Caco-2 (cell line): ENCODE data around the gene SPATA16. TPM values are rescaled to one million over a fixed set of nuclear protein-coding genes. Genes with fewer than 3 reads are reported as not detected.

ENCODE experiments used
- BruUV-seq: library from RNA; stranded (reverse); fragments of 400-500 nt; replicated peaks from 2 replicates; lab custom pipeline; 2021; lab: Mats Ljungman, UMichigan
- CTCF ChIA-PET: fragments of 300-600 bp; sonication (Branson Sonifier 250); formaldehyde crosslinking; loops from one replicate; lab custom pipeline; 2022; ENCODE audit warnings: antibody characterized with exemption; lab: Charles Lee
- POLR2A ChIA-PET: fragments of 300-600 bp; sonication (Branson Sonifier 250); formaldehyde crosslinking; loops from one replicate; lab custom pipeline; 2022; ENCODE audit warnings: antibody characterized with exemption; lab: Charles Lee
- DNase-seq, 2 experiments: peaks; one replicate each; pipeline versions ENCODE4 v3.0.0 to v3.0.0-alpha.2; 2020 to 2022
- H3K27me3 ChIP-seq: replicated peaks from 2 replicates; pipeline ENCODE4 v1.6.0; 2011; ENCODE audit warnings: low read length; ENCODE audit not compliant: control insufficient read depth, insufficient read depth
- H3K36me3 ChIP-seq: 2 replicates; pipeline ENCODE4 v1.5.1; 2011; ENCODE audit warnings: low read length; ENCODE audit not compliant: control insufficient read depth, insufficient read depth
- H3K4me1 ChIP-seq: fragments of 250-450 bp; sonication (Bioruptor Pico); 2 replicates; pipeline ENCODE4 v1.5.1; 2020; ENCODE audit warnings: mild to moderate bottlenecking
- H3K4me3 ChIP-seq: 2 replicates; pipeline ENCODE4 v1.5.1; 2011; ENCODE audit warnings: low read depth, mild to moderate bottlenecking, control low read depth, low read length
- H3K9me3 ChIP-seq: fragments of 250-450 bp; sonication (Bioruptor Pico); 2 replicates; pipeline ENCODE4 v1.5.1; 2020; ENCODE audit warnings: mild to moderate bottlenecking, moderate library complexity
- H3K27ac Mint-ChIP-seq: one replicate; pipeline ENCODE4 v1.8.0; 2022; ENCODE audit warnings: mixed read lengths; ENCODE audit not compliant: unreplicated experiment
- H3K27me3 Mint-ChIP-seq: one replicate; pipeline ENCODE4 v1.8.0; 2022; ENCODE audit warnings: mixed read lengths; ENCODE audit not compliant: insufficient read depth, unreplicated experiment
- H3K36me3 Mint-ChIP-seq: one replicate; pipeline ENCODE4 v1.8.0; 2022; ENCODE audit warnings: mild to moderate bottlenecking, mixed read lengths; ENCODE audit not compliant: insufficient read depth, unreplicated experiment
- H3K4me1 Mint-ChIP-seq: one replicate; pipeline ENCODE4 v1.8.0; 2022; ENCODE audit warnings: low read depth, mixed read lengths; ENCODE audit not compliant: unreplicated experiment
- H3K4me3 Mint-ChIP-seq: one replicate; pipeline ENCODE4 v1.8.0; 2022; ENCODE audit warnings: mild to moderate bottlenecking, moderate library complexity, mixed read lengths; ENCODE audit not compliant: unreplicated experiment
- H3K9me3 Mint-ChIP-seq: one replicate; pipeline ENCODE4 v1.8.0; 2022; ENCODE audit warnings: mixed read lengths; ENCODE audit not compliant: unreplicated experiment
- intact Hi-C: fragments of 100-400 bp; cut with micrococcal nuclease; formaldehyde crosslinking; loops from one replicate; pipeline ENCODE4 v1.10.0; 2022; ENCODE audit not compliant: unreplicated experiment
- total RNA-seq: library from RNA; stranded (reverse); gene quantifications from 2 replicates; pipeline ENCODE4 v1.2.3, GENCODE V29; 2022
- TF ChIP-seq, protein P1 (sequence below), 2 experiments: fragments of 200-600 bp in 1 of 2; IDR thresholded peaks; 1 replicate in 1 of 2; 2 replicates in 1 of 2; pipeline versions ENCODE4 v1.5.1 to v1.8.0; 2011 to 2022; ENCODE audit warnings: antibody characterized with exemption in 1 of 2, control low read depth in 1 of 2, inconsistent platforms in 1 of 2, low read depth in 1 of 2, low read length in 1 of 2, mild to moderate bottlenecking in 1 of 2, moderate library complexity in 1 of 2; ENCODE audit not compliant: insufficient read depth in 1 of 2, severe bottlenecking in 1 of 2, unreplicated experiment in 1 of 2

The SPATA16 gene
- total RNA-seq, 1 experiment from 2014 or later = not detected

DNA sequence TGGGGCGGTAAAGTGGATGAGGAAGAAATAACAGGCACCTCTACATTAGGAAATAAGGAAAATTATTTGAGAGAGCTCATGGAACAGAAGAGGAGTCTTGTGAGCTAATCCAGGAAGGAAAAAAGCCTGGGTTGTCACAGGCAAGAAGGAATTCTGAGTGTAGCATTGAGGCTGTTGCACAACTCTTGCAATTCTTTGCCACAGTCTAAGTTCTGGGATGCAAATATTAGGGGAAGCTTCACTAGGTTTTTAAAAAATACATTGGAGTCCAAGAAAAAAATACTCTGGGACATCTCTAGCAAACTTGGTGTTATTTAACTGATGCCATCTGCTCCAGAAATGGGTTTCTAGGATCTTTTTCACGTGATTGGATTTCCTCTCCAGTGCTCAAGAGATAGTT, 122.3 kb downstream of the SPATA16 start:
- Mint-ChIP-seq H3K27ac (no peak overlapping the region), H3K9me3 (no peaks in the 10 kb centered on the region), H3K36me3 (no peaks in the 10 kb centered on the region), H3K4me3 (no peak overlapping the region), H3K27me3 (peaks cover 5% of the 10 kb centered on the region), H3K4me1 (no peaks in the 10 kb centered on the region)
- intact Hi-C loops = no loop called here
- H3K4me3 ChIP-seq = no peak overlapping the region
- TF ChIP-seq, protein P1, sequence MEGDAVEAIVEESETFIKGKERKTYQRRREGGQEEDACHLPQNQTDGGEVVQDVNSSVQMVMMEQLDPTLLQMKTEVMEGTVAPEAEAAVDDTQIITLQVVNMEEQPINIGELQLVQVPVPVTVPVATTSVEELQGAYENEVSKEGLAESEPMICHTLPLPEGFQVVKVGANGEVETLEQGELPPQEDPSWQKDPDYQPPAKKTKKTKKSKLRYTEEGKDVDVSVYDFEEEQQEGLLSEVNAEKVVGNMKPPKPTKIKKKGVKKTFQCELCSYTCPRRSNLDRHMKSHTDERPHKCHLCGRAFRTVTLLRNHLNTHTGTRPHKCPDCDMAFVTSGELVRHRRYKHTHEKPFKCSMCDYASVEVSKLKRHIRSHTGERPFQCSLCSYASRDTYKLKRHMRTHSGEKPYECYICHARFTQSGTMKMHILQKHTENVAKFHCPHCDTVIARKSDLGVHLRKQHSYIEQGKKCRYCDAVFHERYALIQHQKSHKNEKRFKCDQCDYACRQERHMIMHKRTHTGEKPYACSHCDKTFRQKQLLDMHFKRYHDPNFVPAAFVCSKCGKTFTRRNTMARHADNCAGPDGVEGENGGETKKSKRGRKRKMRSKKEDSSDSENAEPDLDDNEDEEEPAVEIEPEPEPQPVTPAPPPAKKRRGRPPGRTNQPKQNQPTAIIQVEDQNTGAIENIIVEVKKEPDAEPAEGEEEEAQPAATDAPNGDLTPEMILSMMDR (IDR thresholded peaks at IDR 0.05; ENCODE audit: insufficient read depth in 1 of 2, low read depth in 1 of 2, low read length in 1 of 2, severe bottlenecking in 1 of 2, unreplicated experiment in 1 of 2) = no peak
- H3K36me3 ChIP-seq = no peaks in the 10 kb centered on the region
- no peaks in the 10 kb centered on the region for H3K4me1 ChIP-seq
- ChIA-PET CTCF (no interaction called here), POLR2A (interaction anchor here (0.5 kb wide), 1 partner anchor 241 kb away, joined by 5 read pairs; no protein-coding TSS in a partner anchor)
- no peak for DNase-seq
- H3K27me3 ChIP-seq = no peaks in the 10 kb centered on the region
- BruUV-seq = no TSS peak
- no peaks in the 10 kb centered on the region for H3K9me3 ChIP-seq

DNA sequence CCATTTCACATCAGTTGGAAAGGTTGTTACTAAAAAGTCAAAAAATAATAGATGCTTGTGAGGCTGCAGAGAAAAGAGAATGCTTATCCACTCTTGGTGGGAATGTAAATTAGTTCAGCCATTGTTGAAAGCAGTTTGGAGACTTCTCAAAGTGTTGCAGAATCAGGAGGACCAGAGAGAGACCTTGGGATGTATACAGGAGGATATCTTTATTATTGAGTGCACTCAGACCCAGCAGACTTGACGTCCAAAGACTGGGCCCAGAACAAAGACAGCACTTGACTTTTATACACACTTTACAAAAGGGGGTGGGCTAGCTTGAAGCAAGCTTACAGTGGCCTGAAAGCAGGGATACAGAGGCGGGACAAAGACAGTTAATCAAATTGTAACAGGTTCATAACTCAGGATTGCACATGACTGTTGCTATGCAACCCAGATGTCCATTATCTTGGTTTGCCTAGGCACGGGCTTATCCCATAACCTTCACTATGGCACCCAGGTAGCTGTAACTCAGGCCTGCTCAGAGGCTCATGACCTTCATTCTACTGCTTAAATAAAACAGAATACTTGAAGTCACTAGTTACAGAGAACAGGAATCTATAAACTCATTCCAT, 127.7 kb downstream of the SPATA16 start:
- Histone ChIP-seq H3K36me3 (no peaks in the 10 kb centered on the region), H3K27me3 (no peaks in the 10 kb centered on the region), H3K4me1 (no peaks in the 10 kb centered on the region), H3K4me3 (no peak overlapping the region), H3K9me3 (no peaks in the 10 kb centered on the region)
- DNase-seq = no peak
- ChIA-PET POLR2A (no interaction called here), CTCF (no interaction called here)
- H3K4me1 Mint-ChIP-seq = no peaks in the 10 kb centered on the region
- no TSS peak for BruUV-seq
- intact Hi-C loops = no loop called here
- H3K9me3 Mint-ChIP-seq = no peaks in the 10 kb centered on the region
- no peak overlapping the region for H3K27ac Mint-ChIP-seq
- H3K4me3 Mint-ChIP-seq = no peak overlapping the region
- no peaks in the 10 kb centered on the region for H3K36me3 Mint-ChIP-seq
- H3K27me3 Mint-ChIP-seq = peaks cover 3% of the 10 kb centered on the region
- TF ChIP-seq, protein P1 (IDR thresholded peaks at IDR 0.05; ENCODE audit: insufficient read depth in 1 of 2, low read depth in 1 of 2, low read length in 1 of 2, severe bottlenecking in 1 of 2, unreplicated experiment in 1 of 2) = no peak

DNA sequence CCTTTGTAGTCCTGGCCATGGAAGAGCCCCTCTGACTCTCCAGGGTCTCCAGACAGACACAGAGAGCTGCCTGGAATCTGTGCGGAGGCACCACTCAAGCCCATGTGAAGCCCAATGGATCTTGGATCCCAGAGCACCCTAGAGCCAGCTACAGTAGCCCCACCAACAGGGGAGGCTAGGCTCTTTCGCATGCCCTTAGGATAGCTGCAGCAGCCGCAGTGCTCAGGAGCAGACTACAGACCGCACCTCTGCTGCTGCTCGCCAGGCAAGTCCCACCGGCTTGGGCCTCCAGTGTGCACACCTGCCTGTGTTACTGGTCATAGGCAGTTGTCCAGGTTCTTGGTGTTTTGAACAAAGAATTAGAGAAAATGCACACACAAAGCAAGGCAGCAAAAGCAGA, 131.6 kb downstream of the SPATA16 start:
- intact Hi-C loops = no loop called here
- DNase-seq = no peak
- no TSS peak for BruUV-seq
- CTCF ChIA-PET = no interaction called here
- Histone ChIP-seq H3K4me1 (no peaks in the 10 kb centered on the region), H3K4me3 (no peak overlapping the region), H3K27me3 (no peaks in the 10 kb centered on the region), H3K36me3 (no peaks in the 10 kb centered on the region), H3K9me3 (no peaks in the 10 kb centered on the region)
- Mint-ChIP-seq H3K36me3 (no peaks in the 10 kb centered on the region), H3K9me3 (no peaks in the 10 kb centered on the region), H3K4me1 (peaks cover 7% of the 10 kb centered on the region), H3K27ac (no peak overlapping the region), H3K4me3 (no peak overlapping the region), H3K27me3 (no peaks in the 10 kb centered on the region)
- TF ChIP-seq, protein P1 (IDR thresholded peaks at IDR 0.05; ENCODE audit: insufficient read depth in 1 of 2, low read depth in 1 of 2, low read length in 1 of 2, severe bottlenecking in 1 of 2, unreplicated experiment in 1 of 2) = no peak
- POLR2A ChIA-PET = no interaction called here
